Left ventricle myocardium inferior (tissue), 1 donor: Measurements from ENCODE around the gene MTCL1. TPM values are rescaled to one million over a fixed set of nuclear protein-coding genes. Genes with fewer than 3 reads are reported as not detected.

Source experiments
- DNase-seq: peaks from one replicate; pipeline ENCODE4 v3.0.0-alpha.2; 2020
- H3K27ac ChIP-seq: fragments of 200-600 bp; replicated peaks from 2 replicates; pipeline ENCODE4 v1.8.0; 2021
- H3K27me3 ChIP-seq: fragments of 200-600 bp; 2 replicates; pipeline ENCODE4 v1.8.0; 2021; ENCODE audit warnings: low read depth
- H3K36me3 ChIP-seq: fragments of 200-600 bp; 2 replicates; pipeline ENCODE4 v1.8.0; 2021
- H3K4me1 ChIP-seq: fragments of 200-600 bp; 2 replicates; pipeline ENCODE4 v1.8.0; 2021
- H3K4me3 ChIP-seq: fragments of 200-600 bp; 2 replicates; pipeline ENCODE4 v1.8.0; 2021; ENCODE audit warnings: mild to moderate bottlenecking, moderate library complexity
- H3K9me3 ChIP-seq: fragments of 200-600 bp; replicated peaks from 2 replicates; pipeline ENCODE4 v1.8.0; 2021
- intact Hi-C: fragments of 100-400 bp; cut with micrococcal nuclease; formaldehyde crosslinking; loops from one replicate; pipeline ENCODE4 v1.11.0; 2022
- total RNA-seq: library from RNA; stranded (reverse); fragmentation: NEBNext Ultra II Directional; extraction: Animal tissue kit (Norgen Biotek cat#: 25700); gene quantifications from one replicate; pipeline ENCODE4 v1.2.1, GENCODE V29; 2021
- TF ChIP-seq, protein P1 (sequence below): fragments of 200-600 bp; IDR thresholded peaks from 2 replicates; pipeline ENCODE4 v1.8.0; 2021; ENCODE audit warnings: antibody characterized with exemption, mild to moderate bottlenecking, borderline replicate concordance
- donor health status: DM: no; HTN: yes; CAD: no; lungs with severe emphysema.

The MTCL1 gene
- total RNA-seq, 1 donor from 2014 or later = 9.1 TPM

DNA sequence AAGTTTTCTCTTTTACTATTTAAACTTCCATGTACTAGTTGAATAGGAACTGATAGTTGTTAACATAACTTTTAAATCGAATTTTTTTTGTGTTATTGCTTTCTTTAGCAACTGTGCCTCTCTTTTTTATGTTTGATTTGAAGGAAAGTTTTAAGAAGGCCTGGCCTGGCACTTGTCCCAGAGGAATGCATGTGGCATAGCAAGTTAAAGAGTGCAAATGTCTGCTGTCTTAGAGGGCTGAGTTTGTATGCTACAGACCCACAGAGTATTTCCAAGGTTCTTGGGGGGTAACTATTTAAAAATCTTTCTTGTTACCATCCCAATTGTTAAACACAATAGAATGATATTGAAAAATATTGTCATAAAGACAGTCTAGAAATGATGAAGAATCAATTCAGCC, 47.0 kb downstream of the MTCL1 start:
- no peaks in the 10 kb centered on the region for H3K36me3 ChIP-seq
- no peak overlapping the region for H3K27ac ChIP-seq
- H3K4me1 ChIP-seq = no peaks in the 10 kb centered on the region
- TF ChIP-seq, protein P1, sequence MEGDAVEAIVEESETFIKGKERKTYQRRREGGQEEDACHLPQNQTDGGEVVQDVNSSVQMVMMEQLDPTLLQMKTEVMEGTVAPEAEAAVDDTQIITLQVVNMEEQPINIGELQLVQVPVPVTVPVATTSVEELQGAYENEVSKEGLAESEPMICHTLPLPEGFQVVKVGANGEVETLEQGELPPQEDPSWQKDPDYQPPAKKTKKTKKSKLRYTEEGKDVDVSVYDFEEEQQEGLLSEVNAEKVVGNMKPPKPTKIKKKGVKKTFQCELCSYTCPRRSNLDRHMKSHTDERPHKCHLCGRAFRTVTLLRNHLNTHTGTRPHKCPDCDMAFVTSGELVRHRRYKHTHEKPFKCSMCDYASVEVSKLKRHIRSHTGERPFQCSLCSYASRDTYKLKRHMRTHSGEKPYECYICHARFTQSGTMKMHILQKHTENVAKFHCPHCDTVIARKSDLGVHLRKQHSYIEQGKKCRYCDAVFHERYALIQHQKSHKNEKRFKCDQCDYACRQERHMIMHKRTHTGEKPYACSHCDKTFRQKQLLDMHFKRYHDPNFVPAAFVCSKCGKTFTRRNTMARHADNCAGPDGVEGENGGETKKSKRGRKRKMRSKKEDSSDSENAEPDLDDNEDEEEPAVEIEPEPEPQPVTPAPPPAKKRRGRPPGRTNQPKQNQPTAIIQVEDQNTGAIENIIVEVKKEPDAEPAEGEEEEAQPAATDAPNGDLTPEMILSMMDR = no peak
- intact Hi-C loops = no loop called here
- H3K4me3 ChIP-seq = no peak overlapping the region
- H3K27me3 ChIP-seq = no peaks in the 10 kb centered on the region
- H3K9me3 ChIP-seq = peaks cover 4% of the 10 kb centered on the region
- no peak for DNase-seq

DNA sequence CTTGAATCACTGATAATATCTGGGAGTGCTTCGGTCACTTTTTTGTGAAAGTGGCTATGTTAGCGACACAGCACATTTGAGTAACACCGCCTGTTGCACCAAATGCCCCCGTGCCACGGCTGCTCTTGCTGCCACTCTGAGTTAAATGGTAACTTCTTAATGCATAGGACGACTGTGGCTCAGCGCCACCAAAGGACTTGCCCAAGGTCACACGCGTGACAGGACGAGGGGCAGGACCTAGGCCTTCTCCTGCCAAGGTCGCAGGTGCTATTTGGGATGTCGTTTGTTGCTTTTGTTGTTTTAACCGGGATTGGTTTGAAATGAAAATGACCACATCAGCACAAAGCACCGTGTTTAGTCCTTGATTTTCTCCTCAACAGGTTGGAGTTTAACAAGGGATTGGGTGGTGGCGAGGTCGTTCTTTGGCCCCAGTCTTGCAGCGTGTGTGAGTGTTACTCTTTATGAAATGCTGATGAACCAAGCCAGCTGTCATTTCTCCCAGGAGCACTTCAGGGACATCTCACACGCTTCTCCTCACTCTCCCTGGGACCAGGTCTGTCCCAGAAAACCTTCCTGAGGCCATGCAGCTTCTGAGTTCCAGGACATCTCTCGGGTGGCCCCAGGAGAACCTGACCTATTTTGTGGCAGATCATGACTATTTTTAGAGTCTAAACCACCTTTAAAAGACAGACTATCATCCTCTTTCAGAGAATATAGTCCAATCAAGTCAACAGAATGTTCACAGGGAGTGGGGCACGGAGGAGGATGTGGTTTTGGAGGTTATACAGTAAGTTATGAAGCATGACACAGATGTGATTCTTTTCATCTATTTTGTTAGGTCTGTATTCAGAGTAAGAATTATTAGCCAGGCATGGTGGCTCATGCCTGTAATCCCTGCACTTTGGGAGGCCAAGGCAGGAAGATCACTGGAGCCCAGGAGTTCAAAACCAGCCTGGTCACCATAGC, 49.9 kb downstream of the MTCL1 start:
- TF ChIP-seq, protein P1 = no peak
- DNase-seq = no peak
- H3K9me3 ChIP-seq = peaks cover 4% of the 10 kb centered on the region
- no peak overlapping the region for H3K27ac ChIP-seq
- H3K36me3 ChIP-seq = no peaks in the 10 kb centered on the region
- H3K4me3 ChIP-seq = no peak overlapping the region
- no peaks in the 10 kb centered on the region for H3K4me1 ChIP-seq
- H3K27me3 ChIP-seq = no peaks in the 10 kb centered on the region
- intact Hi-C loops = no loop called here

DNA sequence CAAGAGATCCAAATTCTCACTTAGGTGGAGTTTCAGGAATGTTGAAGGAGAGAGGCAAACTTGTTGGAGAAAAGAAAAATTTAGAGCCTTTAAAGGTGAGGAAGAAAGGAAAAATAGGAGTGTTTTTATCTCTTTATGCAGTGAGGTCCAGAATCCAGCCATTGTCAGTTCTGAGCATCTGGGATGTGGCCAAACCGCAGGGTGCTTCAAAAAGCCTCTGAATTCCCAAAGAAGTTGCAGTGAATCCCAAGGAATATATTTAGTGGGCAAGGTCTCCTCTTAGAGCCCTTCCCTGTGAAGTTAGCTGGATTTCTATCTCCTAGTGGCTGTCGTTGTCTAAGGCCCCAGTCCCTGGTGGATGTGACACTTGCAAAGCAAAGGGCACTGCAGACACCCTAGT, 51.2 kb downstream of the MTCL1 start:
- Histone ChIP-seq H3K36me3 (no peaks in the 10 kb centered on the region), H3K27me3 (no peaks in the 10 kb centered on the region), H3K27ac (no peak overlapping the region), H3K4me1 (no peaks in the 10 kb centered on the region), H3K4me3 (no peak overlapping the region), H3K9me3 (peaks cover 8% of the 10 kb centered on the region)
- no peak for DNase-seq
- TF ChIP-seq, protein P1 = no peak
- intact Hi-C loops = no loop called here

DNA sequence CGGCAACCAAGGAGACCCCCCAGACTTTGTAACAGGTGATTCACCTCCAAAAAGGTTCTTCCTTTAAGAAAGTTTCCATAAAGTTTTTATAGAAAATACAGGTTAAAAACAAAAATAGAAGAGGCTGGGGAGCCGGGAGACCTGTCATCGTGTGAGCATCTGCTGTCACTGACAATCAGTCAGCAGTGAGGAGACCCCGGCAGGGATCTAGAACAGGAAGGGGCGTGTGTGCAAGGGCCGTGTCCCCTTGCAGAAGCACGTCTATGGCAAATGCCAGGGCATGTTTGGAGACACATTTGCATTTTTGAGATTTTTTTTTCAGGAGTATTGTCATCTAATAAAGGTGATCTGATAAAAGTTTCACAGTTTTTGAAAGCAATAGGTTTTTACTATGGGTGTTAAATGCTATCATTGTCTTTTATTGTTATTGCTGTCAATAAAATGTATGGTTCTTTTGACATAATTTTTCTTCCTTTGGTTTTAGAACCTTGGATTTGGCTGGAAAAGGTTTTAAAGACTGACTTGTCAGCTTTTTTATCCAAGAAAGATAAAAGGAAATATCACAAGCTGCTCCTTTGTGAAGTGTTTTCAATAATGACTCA, 52.1 kb downstream of the MTCL1 start:
- Histone ChIP-seq H3K27me3 (no peaks in the 10 kb centered on the region), H3K27ac (no peak overlapping the region), H3K9me3 (peaks cover 9% of the 10 kb centered on the region), H3K36me3 (no peaks in the 10 kb centered on the region), H3K4me1 (no peaks in the 10 kb centered on the region), H3K4me3 (no peak overlapping the region)
- intact Hi-C loops = no loop called here
- no peak for DNase-seq
- TF ChIP-seq, protein P1 = no peak

DNA sequence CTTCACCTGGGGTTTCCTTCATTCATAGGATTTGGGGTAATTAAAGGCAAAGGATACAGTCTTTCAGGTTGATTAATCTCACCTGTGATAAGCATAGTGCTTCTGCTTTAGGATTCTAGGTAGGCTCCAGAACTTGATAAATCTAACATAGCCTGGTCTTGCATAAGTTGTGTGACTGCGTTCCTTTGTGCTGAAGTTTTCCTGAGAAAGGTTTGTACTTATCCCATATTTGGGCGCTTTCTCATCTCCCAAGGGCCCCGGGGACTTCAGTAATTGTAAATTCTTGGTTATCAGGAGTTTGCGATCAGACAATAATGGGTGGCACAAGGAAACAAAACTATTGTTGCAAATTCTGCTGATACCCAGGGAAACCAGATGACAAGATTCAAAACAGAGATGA, 53.1 kb downstream of the MTCL1 start:
- intact Hi-C loops = no loop called here
- Histone ChIP-seq H3K4me1 (no peaks in the 10 kb centered on the region), H3K9me3 (peaks cover 5% of the 10 kb centered on the region), H3K4me3 (no peak overlapping the region), H3K36me3 (no peaks in the 10 kb centered on the region), H3K27ac (no peak overlapping the region), H3K27me3 (no peaks in the 10 kb centered on the region)
- TF ChIP-seq, protein P1 = no peak
- DNase-seq = no peak
